NCI-H2107 treated with DMSO at 0.1 percent for 48 hours (cell line): ENCODE measurements around the gene MCRIP1.

ENCODE experiments used
- DNase-seq: peaks from one replicate; lab custom pipeline; 2025; ENCODE audit not compliant: unreplicated experiment; lab: John Stamatoyannopoulos, UW

Gene MCRIP1

GRCh38 chr17:81833160-81833920, at the start of gene MCRIP1:
Gene MCRIP1, minus strand, starts transcription at chr17:81833291. Its CDS starts 8,785 bp downstream, at chr17:81824506.
- DNase-seq, result peak; percentile 50

- no peak for DNase-seq
Measured at GRCh38 chr17:81879121-81879520, 46.0 kb upstream of the MCRIP1 start.

- no peak for DNase-seq
Measured at GRCh38 chr17:81878294-81878693, 45.2 kb upstream of the MCRIP1 start.

GRCh38 chr17:81877569-81877968, 44.5 kb upstream of the MCRIP1 start:
- DNase-seq, result no peak

- peak; percentile 40 for DNase-seq
Measured at GRCh38 chr17:81871387-81872230, 38.5 kb upstream of the MCRIP1 start.

- DNase-seq, result no peak
Measured at GRCh38 chr17:81870981-81871386, 37.9 kb upstream of the MCRIP1 start, which contains the start of gene ARHGDIA. Gene ARHGDIA, minus strand, starts transcription at chr17:81871337. Its CDS starts 1,407 bp downstream, at chr17:81869930.

- no peak for DNase-seq
Measured at GRCh38 chr17:81870131-81870980, 37.3 kb upstream of the MCRIP1 start.

GRCh38 chr17:81869221-81870130, 36.4 kb upstream of the MCRIP1 start:
- DNase-seq, result no peak

GRCh38 chr17:81868674-81869220, 35.7 kb upstream of the MCRIP1 start:
- no peak for DNase-seq

- no peak for DNase-seq
Measured at GRCh38 chr17:81867991-81868673, 35.0 kb upstream of the MCRIP1 start.

- no peak for DNase-seq
Measured at GRCh38 chr17:81867170-81867990, 34.3 kb upstream of the MCRIP1 start.

GRCh38 chr17:81866440-81867169, 33.5 kb upstream of the MCRIP1 start:
- DNase-seq, result no peak

GRCh38 chr17:81865733-81866439, 32.8 kb upstream of the MCRIP1 start:
- DNase-seq, result peak; percentile 83

- DNase-seq, result no peak
Measured at GRCh38 chr17:81865358-81865732, 32.3 kb upstream of the MCRIP1 start.

GRCh38 chr17:81863833-81864768, 31.0 kb upstream of the MCRIP1 start:
- no peak for DNase-seq

GRCh38 chr17:81863123-81863675, 30.1 kb upstream of the MCRIP1 start:
- DNase-seq, result no peak
